ENCODE results near the gene TJP3.

TJP3 gene

GRCh38 chr19:3766520-3766919 lies 58.3 kb downstream of the TJP3 start:
- no peak for DNase-seq (ENCODE audit: low read depth)

GRCh38 chr19:3767050-3767449 lies 58.9 kb downstream of the TJP3 start:
- no peak for DNase-seq (ENCODE audit: low read depth)

- no peak for DNase-seq (ENCODE audit: low read depth)
Measured at GRCh38 chr19:3768015-3768747, 60.0 kb downstream of the TJP3 start.

GRCh38 chr19:3768748-3769099 lies 60.5 kb downstream of the TJP3 start:
- no peak for DNase-seq (ENCODE audit: low read depth)

GRCh38 chr19:3769494-3769893 lies 61.3 kb downstream of the TJP3 start:
- no peak for DNase-seq (ENCODE audit: low read depth)

GRCh38 chr19:3770136-3770999 lies 62.2 kb downstream of the TJP3 start:
- DNase-seq (ENCODE audit: low read depth) = no peak

- no peak for DNase-seq (ENCODE audit: low read depth)
Measured at GRCh38 chr19:3771000-3771905, 63.1 kb downstream of the TJP3 start.

GRCh38 chr19:3771906-3772455 lies 63.8 kb downstream of the TJP3 start, which contains the start of gene RAX2:
TSS of gene RAX2 (minus strand) at chr19:3772228. CDS start at chr19:3771742, 486 bp downstream.
- DNase-seq (ENCODE audit: low read depth) = no peak

GRCh38 chr19:3773814-3774515 lies 65.8 kb downstream of the TJP3 start:
- no peak for DNase-seq (ENCODE audit: low read depth)

GRCh38 chr19:3774621-3775373 lies 66.6 kb downstream of the TJP3 start:
- DNase-seq (ENCODE audit: low read depth) = no peak

- no peak for DNase-seq (ENCODE audit: low read depth)
Measured at GRCh38 chr19:3775374-3775711, 67.2 kb downstream of the TJP3 start.

- DNase-seq (ENCODE audit: low read depth) = no peak
Measured at GRCh38 chr19:3775831-3776230, 67.6 kb downstream of the TJP3 start.

GRCh38 chr19:3776479-3777040 lies 68.4 kb downstream of the TJP3 start:
- no peak for DNase-seq (ENCODE audit: low read depth)

- no peak for DNase-seq (ENCODE audit: low read depth)
Measured at GRCh38 chr19:3778104-3778867, 70.1 kb downstream of the TJP3 start.

GRCh38 chr19:3778899-3779723 lies 70.9 kb downstream of the TJP3 start:
- no peak for DNase-seq (ENCODE audit: low read depth)

GRCh38 chr19:3780786-3781304 lies 72.7 kb downstream of the TJP3 start:
- DNase-seq (ENCODE audit: low read depth) = no peak

GRCh38 chr19:3781603-3782002 lies 73.4 kb downstream of the TJP3 start:
- DNase-seq (ENCODE audit: low read depth) = no peak

GRCh38 chr19:3782330-3782729 lies 74.1 kb downstream of the TJP3 start:
- no peak for DNase-seq (ENCODE audit: low read depth)

Measured in stimulated activated CD8-positive, alpha-beta memory T cell treated with anti-CD3 and anti-CD28 coated beads, Interleukin-7, amount 100 ng/mL, for 24 hours (primary cell).